ENCODE results near the gene SIRT3. TPM values are rescaled to one million over a fixed set of nuclear protein-coding genes. Genes with fewer than 3 reads are reported as not detected.

SIRT3 gene
- total RNA-seq, 1 experiment from 2014 or later = 13.9 TPM

DNA sequence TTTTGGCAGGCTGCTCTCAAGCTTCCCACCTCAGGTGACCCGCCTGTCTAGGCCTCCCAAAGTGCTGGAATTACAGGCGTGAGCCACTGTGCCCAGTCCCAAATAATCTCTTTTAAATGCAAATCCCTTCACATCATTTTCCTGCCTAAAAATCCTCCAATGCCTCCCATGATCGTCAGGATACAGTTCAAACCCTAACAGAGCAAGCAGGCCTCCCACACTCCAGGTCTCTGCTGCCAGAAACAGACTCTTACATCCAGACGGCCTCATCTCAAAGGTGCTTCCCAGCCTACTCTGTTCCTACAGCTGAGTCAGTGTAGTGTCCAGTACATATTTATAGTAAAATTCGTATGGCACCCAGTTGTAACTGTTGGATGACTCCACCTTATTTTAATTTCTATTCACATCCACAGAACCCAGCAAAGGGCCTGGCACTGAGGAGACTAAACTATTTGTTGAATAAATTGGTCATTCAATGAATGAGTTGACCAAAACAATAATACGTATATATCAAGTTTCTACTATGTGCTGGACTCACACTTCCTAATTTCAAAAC, 8.2 kb downstream of the SIRT3 start:
- H3K4me1 ChIP-seq (ENCODE audit: insufficient read depth, low read length) = no peaks in the 10 kb centered on the region
- TF ChIP-seq, protein P1, sequence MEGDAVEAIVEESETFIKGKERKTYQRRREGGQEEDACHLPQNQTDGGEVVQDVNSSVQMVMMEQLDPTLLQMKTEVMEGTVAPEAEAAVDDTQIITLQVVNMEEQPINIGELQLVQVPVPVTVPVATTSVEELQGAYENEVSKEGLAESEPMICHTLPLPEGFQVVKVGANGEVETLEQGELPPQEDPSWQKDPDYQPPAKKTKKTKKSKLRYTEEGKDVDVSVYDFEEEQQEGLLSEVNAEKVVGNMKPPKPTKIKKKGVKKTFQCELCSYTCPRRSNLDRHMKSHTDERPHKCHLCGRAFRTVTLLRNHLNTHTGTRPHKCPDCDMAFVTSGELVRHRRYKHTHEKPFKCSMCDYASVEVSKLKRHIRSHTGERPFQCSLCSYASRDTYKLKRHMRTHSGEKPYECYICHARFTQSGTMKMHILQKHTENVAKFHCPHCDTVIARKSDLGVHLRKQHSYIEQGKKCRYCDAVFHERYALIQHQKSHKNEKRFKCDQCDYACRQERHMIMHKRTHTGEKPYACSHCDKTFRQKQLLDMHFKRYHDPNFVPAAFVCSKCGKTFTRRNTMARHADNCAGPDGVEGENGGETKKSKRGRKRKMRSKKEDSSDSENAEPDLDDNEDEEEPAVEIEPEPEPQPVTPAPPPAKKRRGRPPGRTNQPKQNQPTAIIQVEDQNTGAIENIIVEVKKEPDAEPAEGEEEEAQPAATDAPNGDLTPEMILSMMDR (conservative IDR thresholded peaks at IDR 0.05) = no peak

More for the DNA sequence above, 8.2 kb downstream of the SIRT3 start:
- Histone ChIP-seq H4K8ac (replicated peaks; ENCODE audit: insufficient read length, low read depth, low read length) (no peak overlapping the region), H3K9me3 (ENCODE audit: control insufficient read depth, low read depth, low read length) (no peaks in the 10 kb centered on the region), H2AK5ac (ENCODE audit: insufficient read length, low read length) (no peak overlapping the region), H3K27ac (ENCODE audit: insufficient read length, low read depth, low read length) (no peak overlapping the region), H2BK5ac (ENCODE audit: insufficient read length, low read length) (no peak overlapping the region), H2BK20ac (ENCODE audit: low read depth, low read length, poor library complexity, severe bottlenecking) (no peak overlapping the region), H2BK15ac (ENCODE audit: low read depth, low read length) (no peak overlapping the region), H3K79me2 (ENCODE audit: insufficient read depth, low read length) (no peaks in the 10 kb centered on the region), H3K4me2 (ENCODE audit: insufficient read depth, insufficient read length, low read length) (no peak overlapping the region), H3K14ac (ENCODE audit: insufficient read depth, low read length) (no peak overlapping the region), H4K20me1 (ENCODE audit: control insufficient read depth, insufficient read depth, insufficient read length) (no peaks in the 10 kb centered on the region), H3K79me1 (ENCODE audit: insufficient read depth, low read depth, low read length, poor library complexity, severe bottlenecking) (no peaks in the 10 kb centered on the region), H4K5ac (ENCODE audit: insufficient read length, low read depth, low read length) (no peak overlapping the region), H2AFZ (ENCODE audit: low read length) (no peak overlapping the region), H3K23ac (ENCODE audit: insufficient read length, low read depth, low read length) (no peak overlapping the region), H2BK12ac (ENCODE audit: insufficient read length, low read depth, low read length) (no peak overlapping the region), H4K91ac (ENCODE audit: insufficient read length, low read depth, low read length) (no peak overlapping the region), H3K27me3 (ENCODE audit: insufficient read depth, low read length) (no peaks in the 10 kb centered on the region; the same call in 1 of the 2 replicates), H3K4ac (ENCODE audit: low read depth, low read length) (no peak overlapping the region), H3K9ac (ENCODE audit: extremely low read depth, insufficient read length, low read length) (no peak overlapping the region), H3K23me2 (ENCODE audit: insufficient read length, low read depth, low read length, poor library complexity, severe bottlenecking) (no peaks in the 10 kb centered on the region), H3K18ac (ENCODE audit: insufficient read length, low read depth, low read length) (no peak overlapping the region), H3K56ac (ENCODE audit: insufficient read length, low read depth, low read length) (no peak overlapping the region), H3T11ph (ENCODE audit: low read length) (no peak overlapping the region), H2BK120ac (ENCODE audit: low read depth, low read length, poor library complexity, severe bottlenecking) (no peak overlapping the region)
- Mint-ChIP-seq H3K36me3 (ENCODE audit: insufficient read depth in 1 of 3, low read depth in 3 of 3) (peaks cover 3 to 19% (median 3%) of the 10 kb centered on the region in 3 experiments; a peak in 5 of 7 replicates), H3K27ac (0 out of 7 replicates have a peak overlapping the region, but pooled peaks of 1 of the 3 experiments have one; percentile 47), H3K4me3 (peak overlapping the region in 1 of 2 experiments; percentile 34; a peak in 1 of 5 replicates), H3K4me1 (no peaks in the 10 kb centered on the region), H3K27me3 (ENCODE audit: low read depth) (peaks cover 1% of the 10 kb centered on the region; the same call in 1 of the 2 replicates), H3K9me3 (no peaks in the 10 kb centered on the region)
- no CpG with 5 or more reads among the region's 6 CpGs for WGBS (ENCODE audit: extremely low coverage, insufficient read length, low lambda C conversion rate)
- no peak for DNase-seq

All from H9 (cell line).